Middle frontal gyrus (tissue), 1 donor: ENCODE results near the gene PFKFB1.
"Not testable (repeated sequence)": the region's sequence is repeated elsewhere in the genome, so short reads cannot be mapped to it uniquely, and the experiment has no call there.

ENCODE experiments used
- DNase-seq: peaks from one replicate; pipeline ENCODE4 v3.0.0-alpha.2; 2015; ENCODE audit warnings: low spot score; ENCODE audit errors: extremely low spot score

PFKFB1 gene

GRCh38 chrX:54992911-54993622 lies 921 bp downstream of the PFKFB1 start:
- no peak for DNase-seq

- DNase-seq: no peak
Measured at GRCh38 chrX:54991706-54992105, 2.3 kb downstream of the PFKFB1 start.

GRCh38 chrX:54983306-54983705 lies 10.7 kb downstream of the PFKFB1 start:
- DNase-seq: not testable (repeated sequence)

GRCh38 chrX:54980334-54980733 lies 13.7 kb downstream of the PFKFB1 start:
- no peak for DNase-seq

GRCh38 chrX:54979432-54979831 lies 14.6 kb downstream of the PFKFB1 start:
- no peak for DNase-seq

- DNase-seq: no peak
Measured at GRCh38 chrX:54978448-54978847, 15.5 kb downstream of the PFKFB1 start.

- no peak for DNase-seq
Measured at GRCh38 chrX:54977387-54977786, 16.6 kb downstream of the PFKFB1 start.

- DNase-seq: no peak
Measured at GRCh38 chrX:54964766-54965497, 29.1 kb downstream of the PFKFB1 start.

- DNase-seq: no peak
Measured at GRCh38 chrX:54961750-54962149, 32.2 kb downstream of the PFKFB1 start.

- DNase-seq: no peak
Measured at GRCh38 chrX:54950730-54951375, 43.1 kb downstream of the PFKFB1 start.

GRCh38 chrX:54945224-54945623 lies 48.8 kb downstream of the PFKFB1 start:
- DNase-seq: no peak

- no peak for DNase-seq
Measured at GRCh38 chrX:54944816-54945215, 49.2 kb downstream of the PFKFB1 start.

- DNase-seq: no peak
Measured at GRCh38 chrX:54937416-54937815, 56.6 kb downstream of the PFKFB1 start.

- no peak for DNase-seq
Measured at GRCh38 chrX:54935306-54935705, 58.7 kb downstream of the PFKFB1 start.

GRCh38 chrX:54934890-54935289 lies 59.1 kb downstream of the PFKFB1 start:
- DNase-seq: no peak

GRCh38 chrX:54934058-54934457 lies 59.9 kb downstream of the PFKFB1 start:
- no peak for DNase-seq

GRCh38 chrX:54933150-54933826 lies 60.7 kb downstream of the PFKFB1 start:
- no peak for DNase-seq

GRCh38 chrX:54931107-54931506 lies 62.9 kb downstream of the PFKFB1 start:
- no peak for DNase-seq

GRCh38 chrX:54930291-54931049 lies 63.5 kb downstream of the PFKFB1 start:
- DNase-seq: no peak

GRCh38 chrX:54928876-54929275 lies 65.1 kb downstream of the PFKFB1 start:
- DNase-seq: no peak

- DNase-seq: no peak
Measured at GRCh38 chrX:54926978-54927377, 67.0 kb downstream of the PFKFB1 start.
